Measurements from ENCODE around the gene CXCR3.

The CXCR3 gene

DNA sequence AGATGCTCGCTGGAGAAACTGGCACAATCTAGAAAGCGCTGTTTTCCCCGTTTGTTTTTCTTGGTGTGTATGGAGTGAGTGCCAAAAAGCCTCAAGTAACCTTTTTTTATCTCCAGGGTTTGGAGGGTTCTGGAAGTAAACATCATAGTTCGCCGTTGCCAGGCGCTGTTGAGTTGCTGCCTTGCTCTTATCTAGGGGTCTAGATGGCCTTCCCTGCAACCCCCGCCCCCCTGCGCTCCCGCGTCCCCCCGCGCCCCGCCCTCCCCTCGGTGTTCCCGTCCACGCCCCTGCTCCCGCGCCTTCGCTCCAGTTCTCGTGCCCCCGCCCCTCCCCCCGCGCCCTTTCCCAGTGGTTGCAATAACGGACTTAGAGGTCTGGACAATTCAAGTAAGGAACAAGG, 40.6 kb downstream of the CXCR3 start:
- TF ChIP-seq, protein P1, sequence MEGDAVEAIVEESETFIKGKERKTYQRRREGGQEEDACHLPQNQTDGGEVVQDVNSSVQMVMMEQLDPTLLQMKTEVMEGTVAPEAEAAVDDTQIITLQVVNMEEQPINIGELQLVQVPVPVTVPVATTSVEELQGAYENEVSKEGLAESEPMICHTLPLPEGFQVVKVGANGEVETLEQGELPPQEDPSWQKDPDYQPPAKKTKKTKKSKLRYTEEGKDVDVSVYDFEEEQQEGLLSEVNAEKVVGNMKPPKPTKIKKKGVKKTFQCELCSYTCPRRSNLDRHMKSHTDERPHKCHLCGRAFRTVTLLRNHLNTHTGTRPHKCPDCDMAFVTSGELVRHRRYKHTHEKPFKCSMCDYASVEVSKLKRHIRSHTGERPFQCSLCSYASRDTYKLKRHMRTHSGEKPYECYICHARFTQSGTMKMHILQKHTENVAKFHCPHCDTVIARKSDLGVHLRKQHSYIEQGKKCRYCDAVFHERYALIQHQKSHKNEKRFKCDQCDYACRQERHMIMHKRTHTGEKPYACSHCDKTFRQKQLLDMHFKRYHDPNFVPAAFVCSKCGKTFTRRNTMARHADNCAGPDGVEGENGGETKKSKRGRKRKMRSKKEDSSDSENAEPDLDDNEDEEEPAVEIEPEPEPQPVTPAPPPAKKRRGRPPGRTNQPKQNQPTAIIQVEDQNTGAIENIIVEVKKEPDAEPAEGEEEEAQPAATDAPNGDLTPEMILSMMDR (IDR thresholded peaks at IDR 0.05) = no peak

- TF ChIP-seq, protein P1 (IDR thresholded peaks at IDR 0.05) = no peak
Measured at GRCh38 chrX:71573590-71573989, 44.7 kb downstream of the CXCR3 start.
